ENCODE data around the gene PAK4. TPM values are rescaled to one million over a fixed set of nuclear protein-coding genes. Genes with fewer than 3 reads are reported as not detected.

The PAK4 gene
- polyA plus RNA-seq, 1 of the 3 experiments (the other 2 are of a cell fraction) = 36.4 TPM

GRCh38 chr19:39172700-39173501 is 47.3 kb downstream of the PAK4 start (continued):
- no peak for TF ChIP-seq ELF1 (IDR thresholded peaks at IDR 0.05)

- Histone ChIP-seq H3K4me2 (no peak overlapping the region), H2AFZ (ENCODE audit: low read depth) (no peak overlapping the region), H3K4me3 (ENCODE audit: low read depth in 2 of 2, low read length in 1 of 2) (no peak overlapping the region), H4K20me1 (ENCODE audit: insufficient read depth) (no peaks in the 10 kb centered on the region), H3K79me2 (ENCODE audit: insufficient read depth) (no peaks in the 10 kb centered on the region), H3F3A (replicated peaks; ENCODE audit: insufficient read depth) (no peaks in the 10 kb centered on the region), H3K9me3 (no peaks in the 10 kb centered on the region), H3K9me2 (no peaks in the 10 kb centered on the region), H3K9ac (no peak overlapping the region), H3K27me3 (ENCODE audit: insufficient read depth) (no peaks in the 10 kb centered on the region), H3K36me3 (replicated peaks in 1 of 2; ENCODE audit: control insufficient read depth in 1 of 2, insufficient read depth in 2 of 2, low read length in 1 of 2) (peaks cover 4 to 40% of the 10 kb centered on the region in 2 experiments), H3K4me1 (ENCODE audit: control insufficient read depth in 1 of 2, insufficient read depth in 2 of 2, low read depth in 1 of 2, low read length in 1 of 2) (peaks cover 0 to 43% of the 10 kb centered on the region in 2 experiments; a peak in 1 of 4 replicates), H3K27ac (ENCODE audit: low read depth in 2 of 2, low read length in 1 of 2) (no peak overlapping the region; a peak in 1 of 4 replicates)
- POLR2A ChIA-PET = no interaction called here
- 93% methylated on average over 11 of the region's 25 CpGs for WGBS (ENCODE audit: low lambda C conversion rate)
- DNase-seq = no peak
- TF ChIP-seq FOXJ3 (CRISPR knock-in tag; IDR thresholded peaks at IDR 0.05) (no peak), MXI1 (IDR thresholded peaks at IDR 0.05; ENCODE audit: low read depth, low read length) (no peak), PBX3 (IDR thresholded peaks at IDR 0.05) (no peak), NRF1 (IDR thresholded peaks at IDR 0.05; ENCODE audit: low read depth, low read length) (no peak), USF2 (IDR thresholded peaks at IDR 0.05; ENCODE audit: borderline replicate concordance, low read depth, low read length) (no peak), ELF1 (IDR thresholded peaks at IDR 0.05) (no peak), POLR2AphosphoS5 (IDR thresholded peaks at IDR 0.05; ENCODE audit: low read depth, low read length) (no peak), TCF12 (IDR thresholded peaks at IDR 0.05) (no peak), FOSL2 (IDR thresholded peaks at IDR 0.05; ENCODE audit: borderline replicate concordance, low read depth) (no peak), RCOR1 (IDR thresholded peaks at IDR 0.05; ENCODE audit: low read length) (no peak), FOXM1 (IDR thresholded peaks at IDR 0.05; ENCODE audit: low read depth) (no peak), GATA2 (CRISPR knock-in tag; IDR thresholded peaks at IDR 0.05) (no peak), EZH2phosphoT487 (IDR thresholded peaks at IDR 0.05; ENCODE audit: borderline replicate concordance, low read depth) (no peak), SIN3A (IDR thresholded peaks at IDR 0.05; ENCODE audit: borderline replicate concordance, low read depth, low read length) (no peak), JUND (IDR thresholded peaks at IDR 0.05) (no peak), MEF2A (IDR thresholded peaks at IDR 0.05; ENCODE audit: borderline replicate concordance, low read depth) (no peak), CHD2 (IDR thresholded peaks at IDR 0.05; ENCODE audit: low read length, partially characterized antibody) (no peak)
- CTCF ChIA-PET = interaction anchor here (1.0 to 5.2 kb wide), 3 partner anchors 14 to 64 kb away, joined by 3 to 37 read pairs (median 14); no protein-coding TSS in a partner anchor
Measured at GRCh38 chr19:39173502-39173991, 48.0 kb downstream of the PAK4 start.
